ENCODE measurements around the gene ABCC5.

The ABCC5 gene

DNA sequence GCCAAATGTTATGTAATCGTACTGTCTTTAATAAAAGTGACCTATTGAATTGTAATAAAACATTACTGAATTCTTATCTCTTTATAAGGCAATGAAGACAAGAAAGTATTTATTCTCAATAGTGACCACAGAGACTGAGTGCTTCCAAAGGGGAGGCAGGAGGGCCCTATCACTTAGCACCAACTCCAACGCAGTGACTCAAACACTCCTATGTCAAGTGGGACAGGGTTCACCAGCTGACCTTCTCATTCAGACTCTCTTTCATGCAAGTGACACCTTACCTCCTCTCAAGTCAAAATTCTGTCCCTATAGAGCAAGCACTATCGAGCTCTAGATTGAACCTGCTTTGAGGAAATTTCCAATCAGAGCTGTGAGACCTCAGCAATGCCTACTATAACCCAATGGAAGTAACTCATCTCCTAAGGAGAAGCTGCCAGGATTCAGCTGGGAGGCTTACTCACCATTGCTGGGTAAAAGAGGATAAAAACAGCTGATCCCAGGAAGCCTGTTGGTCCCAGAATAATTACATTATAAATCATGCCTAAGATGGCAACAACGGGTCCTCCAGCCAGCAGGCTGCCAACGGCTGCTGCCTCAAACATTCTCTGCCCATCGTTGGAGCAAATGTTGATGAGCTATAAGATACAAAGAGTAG lies 35.6 kb downstream of the ABCC5 start:
- in situ Hi-C loops (cut with MboI; ENCODE audit: low sequenced_read_pairs): no loop called here

DNA sequence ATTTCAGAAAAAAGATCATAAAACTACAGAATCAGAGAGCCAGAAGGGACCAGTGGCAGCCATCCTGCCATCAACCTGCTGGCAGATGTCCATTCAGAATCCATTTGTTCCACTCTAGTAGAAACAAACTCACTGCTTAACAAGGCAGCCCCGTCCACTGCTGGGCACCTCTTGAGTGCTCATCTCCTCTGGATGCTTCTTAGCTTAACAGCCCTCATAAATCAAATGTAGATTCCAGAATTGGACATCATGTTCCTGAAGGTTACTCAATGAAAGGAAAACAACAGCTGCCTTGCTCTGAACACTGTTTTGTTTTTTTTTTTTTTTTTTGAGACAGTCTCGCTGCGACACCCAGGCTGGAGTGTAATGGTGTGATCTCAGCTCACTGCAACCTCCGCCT lies 37.3 kb downstream of the ABCC5 start:
- in situ Hi-C loops (cut with MboI; ENCODE audit: low sequenced_read_pairs): no loop called here

DNA sequence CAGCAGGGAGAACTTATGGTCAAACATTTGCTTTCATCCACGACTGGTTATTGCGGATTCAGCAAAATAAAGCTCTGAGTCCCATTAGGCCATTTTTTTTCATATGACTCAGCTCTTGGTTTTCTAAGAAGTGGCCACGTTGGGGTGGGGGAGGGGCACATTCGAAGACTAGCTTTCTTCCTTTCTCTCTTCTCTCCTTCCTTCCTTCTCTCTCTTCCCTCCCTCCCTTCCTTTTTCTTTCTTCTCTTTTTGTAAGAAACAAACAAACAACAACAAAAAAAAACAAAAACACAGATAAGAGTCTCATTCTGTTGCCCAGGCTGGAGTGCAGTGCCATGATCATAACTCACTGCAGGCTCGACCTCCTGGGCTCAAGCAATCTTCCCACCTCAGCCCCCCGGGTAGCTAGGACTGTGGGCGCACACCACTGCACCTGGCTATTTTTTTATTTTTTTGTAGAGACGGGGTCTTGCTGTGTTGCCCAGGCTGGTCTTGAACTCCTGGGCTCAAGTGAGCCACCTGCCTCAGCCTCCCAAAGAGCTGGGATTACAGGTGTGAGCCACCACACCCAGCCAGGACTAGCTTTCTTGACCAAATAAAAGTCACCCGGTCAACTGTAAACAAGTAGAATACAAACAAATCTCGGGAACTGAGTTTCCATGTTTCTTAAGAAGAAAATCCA lies 41.6 kb downstream of the ABCC5 start:
- in situ Hi-C loops (cut with MboI; ENCODE audit: low sequenced_read_pairs): no loop called here

GRCh38 chr3:183968666-183969245 lies 48.9 kb downstream of the ABCC5 start:
- in situ Hi-C loops (cut with MboI; ENCODE audit: low sequenced_read_pairs): no loop called here

DNA sequence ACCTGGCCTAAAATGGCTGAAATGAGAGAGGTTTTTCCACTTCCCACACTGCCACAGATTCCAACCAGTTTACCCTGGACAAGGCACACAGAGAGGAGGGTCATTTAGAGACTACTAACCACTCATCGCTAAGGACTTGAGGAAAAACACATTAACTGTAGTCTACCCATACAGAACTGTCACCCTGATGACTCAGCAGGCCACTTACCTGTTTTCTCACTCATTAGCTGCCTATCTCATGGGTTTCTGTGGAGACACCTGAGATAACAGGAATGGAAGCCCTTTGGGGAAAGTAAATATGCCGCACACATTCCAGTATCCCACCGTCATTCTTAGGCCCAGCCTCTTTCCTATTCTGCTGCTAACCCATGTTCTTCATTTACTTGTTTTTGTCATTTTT lies 50.0 kb downstream of the ABCC5 start:
- in situ Hi-C loops (cut with MboI; ENCODE audit: low sequenced_read_pairs): no loop called here

GRCh38 chr3:183966361-183966791 lies 51.3 kb downstream of the ABCC5 start:
- in situ Hi-C loops (cut with MboI; ENCODE audit: low sequenced_read_pairs): no loop called here

DNA sequence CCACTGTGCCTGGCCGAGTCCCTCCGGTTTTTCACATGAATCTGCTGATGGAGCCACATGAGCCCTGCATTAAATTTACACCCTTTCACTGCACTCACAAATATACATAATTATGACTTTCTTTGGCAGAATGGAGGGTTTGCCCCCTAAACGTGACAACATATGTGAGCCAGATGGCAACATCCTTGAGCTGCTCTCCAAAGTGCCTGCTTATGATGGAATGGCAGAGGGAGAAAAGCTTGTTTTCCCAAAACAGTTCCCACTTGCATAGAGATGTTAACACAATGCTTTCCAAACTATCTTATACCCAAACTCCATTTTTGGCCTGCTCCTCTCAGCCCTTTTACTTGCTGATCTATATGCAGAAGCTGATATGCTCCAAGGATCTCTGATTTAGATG lies 54.9 kb downstream of the ABCC5 start:
- in situ Hi-C loops (cut with MboI; ENCODE audit: low sequenced_read_pairs): no loop called here

DNA sequence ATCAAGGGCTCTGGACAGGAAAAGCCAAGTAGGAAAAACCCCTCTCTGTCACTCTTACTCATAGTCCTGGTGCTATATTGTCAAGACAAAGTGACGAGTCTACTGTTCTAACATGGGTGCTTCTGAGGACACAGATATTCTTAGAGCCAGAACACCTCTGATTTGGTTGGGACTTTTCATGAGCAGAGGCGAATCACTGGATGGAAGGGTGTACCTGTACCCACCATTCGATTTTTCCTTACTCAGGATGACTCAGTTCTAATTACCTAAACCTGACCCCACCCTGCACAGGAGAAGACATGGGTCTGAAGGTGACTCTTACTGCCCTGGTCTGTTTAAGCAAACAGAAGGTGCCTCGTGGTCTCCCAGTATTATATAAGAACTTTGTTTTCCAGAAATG lies 58.5 kb downstream of the ABCC5 start:
- in situ Hi-C loops (cut with MboI; ENCODE audit: low sequenced_read_pairs): no loop called here

- in situ Hi-C loops (cut with MboI; ENCODE audit: low sequenced_read_pairs): no loop called here
These were observed 58.9 kb downstream of the ABCC5 start for GRCh38 chr3:183958775-183959174.

DNA sequence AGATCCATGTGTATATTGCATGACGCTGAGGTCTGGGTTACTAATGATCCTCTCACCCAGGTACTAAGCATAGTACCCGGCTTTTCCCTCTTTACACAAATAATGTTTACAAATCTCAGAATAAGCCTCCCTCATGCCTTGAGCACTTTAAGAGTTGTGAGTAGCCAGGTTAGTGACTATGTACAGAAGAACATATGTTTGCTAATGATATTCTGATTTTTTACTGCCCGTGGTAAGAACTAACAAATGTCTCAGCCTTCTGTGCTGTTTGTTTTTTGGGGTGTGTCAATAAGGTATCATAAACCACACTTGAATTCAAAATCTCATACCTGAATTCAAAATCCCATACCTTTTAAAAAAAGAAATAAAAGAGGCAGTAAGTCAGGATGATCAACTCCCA lies 59.5 kb downstream of the ABCC5 start:
- in situ Hi-C loops (cut with MboI; ENCODE audit: low sequenced_read_pairs): no loop called here

- in situ Hi-C loops (cut with MboI; ENCODE audit: low sequenced_read_pairs): no loop called here
These were observed 62.8 kb downstream of the ABCC5 start for GRCh38 chr3:183954875-183955274.

DNA sequence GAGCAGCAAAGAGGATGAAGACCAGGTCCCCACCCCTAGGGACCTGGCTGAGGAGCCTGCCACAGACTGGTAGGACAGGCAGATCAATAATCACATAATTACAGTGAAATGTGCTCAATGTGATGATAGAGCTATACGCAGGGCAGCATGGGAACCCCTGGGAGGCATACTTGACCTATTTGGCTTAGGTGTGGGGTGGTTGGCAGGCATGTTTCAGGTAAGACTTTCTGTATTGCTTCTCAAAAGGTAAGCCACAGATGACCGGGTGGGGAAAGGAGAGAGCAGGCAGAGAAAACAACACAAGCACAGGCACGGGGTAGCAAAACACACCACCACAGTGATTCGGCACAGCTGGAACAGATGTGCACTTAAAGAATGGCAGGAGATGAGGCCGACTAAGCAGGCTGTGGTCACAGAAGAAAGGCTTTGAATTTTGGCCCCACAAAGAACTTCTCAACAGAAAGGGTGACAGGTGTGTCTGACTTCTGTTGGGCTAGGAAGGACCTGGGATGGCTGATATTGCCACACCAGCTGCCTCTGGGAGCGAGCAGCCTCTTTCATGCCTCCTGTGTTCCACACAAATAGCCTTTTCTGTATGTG lies 64.1 kb downstream of the ABCC5 start:
- in situ Hi-C loops (cut with MboI; ENCODE audit: low sequenced_read_pairs): no loop called here

- in situ Hi-C loops (cut with MboI; ENCODE audit: low sequenced_read_pairs): no loop called here
These were observed 66.2 kb downstream of the ABCC5 start for GRCh38 chr3:183951459-183951858.

DNA sequence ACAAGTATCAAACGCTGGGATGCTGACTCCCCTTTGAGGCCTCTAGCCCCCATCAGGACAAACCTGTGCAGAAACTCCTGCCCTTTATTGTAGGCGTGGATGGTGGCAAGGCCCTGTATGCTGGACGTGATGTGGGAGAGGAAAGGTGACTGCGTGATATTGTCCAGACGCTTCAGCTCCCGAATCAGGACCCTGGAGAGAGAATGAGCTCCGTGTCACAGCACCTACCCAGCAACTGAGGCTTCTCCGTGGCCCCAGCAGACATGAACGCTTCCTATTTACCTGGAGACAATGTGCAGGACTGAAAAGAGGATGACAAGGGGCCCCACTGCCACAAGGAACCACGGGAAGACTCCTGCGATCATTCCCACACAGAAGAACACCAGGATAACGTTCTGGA lies 68.0 kb downstream of the ABCC5 start:
- in situ Hi-C loops (cut with MboI; ENCODE audit: low sequenced_read_pairs): no loop called here

DNA sequence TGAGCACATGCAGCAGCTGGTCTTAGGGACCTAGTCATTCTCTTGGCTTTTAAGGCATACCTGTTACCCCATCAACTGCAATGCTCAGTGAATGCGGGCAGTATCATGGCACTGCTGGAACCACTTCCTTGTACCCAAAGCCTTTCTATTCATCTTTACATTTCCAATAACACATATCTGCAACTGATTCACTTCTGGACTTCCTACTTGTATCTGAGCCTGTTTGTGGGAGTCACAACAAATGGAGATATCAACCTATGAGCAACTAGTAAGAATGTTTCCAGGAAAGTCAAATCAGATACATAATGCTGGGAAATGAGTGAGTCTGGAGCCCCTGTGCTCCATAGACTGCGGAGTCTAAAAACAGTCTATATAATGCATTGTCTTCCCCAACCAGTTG lies 71.6 kb downstream of the ABCC5 start:
- in situ Hi-C loops (cut with MboI; ENCODE audit: low sequenced_read_pairs): no loop called here

DNA sequence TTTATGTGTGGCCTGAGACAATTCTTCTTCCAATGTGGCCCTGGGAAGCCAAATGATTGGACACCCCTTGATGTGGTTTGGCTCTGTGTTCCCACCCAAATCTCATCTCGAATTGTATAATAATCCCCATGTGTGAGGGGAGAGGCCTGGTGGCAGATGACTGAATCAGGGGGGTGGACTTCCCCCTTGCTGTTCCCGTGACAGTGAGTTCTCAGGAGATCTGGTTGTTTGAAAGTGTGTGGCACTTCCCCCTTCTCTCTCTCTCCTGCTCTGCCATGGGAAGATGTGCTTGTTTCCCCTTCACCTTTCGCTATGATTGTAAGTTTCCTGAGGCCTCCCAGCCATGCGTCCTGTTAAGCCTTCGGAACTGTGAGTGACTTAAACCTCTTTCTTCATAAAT lies 72.9 kb downstream of the ABCC5 start:
- in situ Hi-C loops (cut with MboI; ENCODE audit: low sequenced_read_pairs): no loop called here

DNA sequence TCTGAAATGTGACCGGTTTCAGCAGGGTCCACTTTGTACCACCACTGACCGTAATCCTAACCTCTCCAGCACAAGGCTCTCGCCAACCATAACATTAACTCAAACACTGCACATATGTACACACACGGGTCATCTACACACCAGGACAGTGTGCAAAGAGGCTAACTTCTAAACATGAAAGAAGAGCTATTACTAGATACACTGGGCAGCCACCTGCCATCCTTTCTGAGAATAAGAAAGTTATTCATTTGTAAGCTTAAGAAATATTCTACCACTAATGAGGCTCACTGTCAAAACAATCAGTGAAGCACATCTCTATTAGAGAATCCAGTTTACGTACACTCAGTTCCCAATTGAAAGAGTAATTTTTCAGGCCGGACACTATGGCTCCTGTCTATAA lies 73.9 kb downstream of the ABCC5 start:
- in situ Hi-C loops (cut with MboI; ENCODE audit: low sequenced_read_pairs): no loop called here

DNA sequence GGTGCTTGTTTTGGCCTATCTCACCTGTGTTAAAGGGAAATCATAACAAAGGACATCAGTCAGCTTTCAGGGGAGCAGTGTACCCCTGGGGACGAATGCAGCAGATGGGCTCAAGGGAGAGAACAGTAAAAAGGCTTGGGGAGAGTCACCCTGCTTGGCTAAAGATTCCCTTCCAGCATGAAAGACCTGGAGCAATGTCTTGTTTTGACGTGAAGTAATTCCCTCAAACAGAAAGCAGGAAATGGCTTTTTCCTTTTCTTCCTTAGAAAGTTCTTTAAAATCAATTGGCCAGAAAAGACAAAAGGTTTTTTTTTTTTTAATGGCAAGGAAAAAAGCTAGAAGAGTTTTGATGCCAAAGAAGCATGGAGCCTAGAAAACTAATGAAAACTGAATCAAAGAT lies 76.5 kb downstream of the ABCC5 start:
- in situ Hi-C loops (cut with MboI; ENCODE audit: low sequenced_read_pairs): no loop called here

DNA sequence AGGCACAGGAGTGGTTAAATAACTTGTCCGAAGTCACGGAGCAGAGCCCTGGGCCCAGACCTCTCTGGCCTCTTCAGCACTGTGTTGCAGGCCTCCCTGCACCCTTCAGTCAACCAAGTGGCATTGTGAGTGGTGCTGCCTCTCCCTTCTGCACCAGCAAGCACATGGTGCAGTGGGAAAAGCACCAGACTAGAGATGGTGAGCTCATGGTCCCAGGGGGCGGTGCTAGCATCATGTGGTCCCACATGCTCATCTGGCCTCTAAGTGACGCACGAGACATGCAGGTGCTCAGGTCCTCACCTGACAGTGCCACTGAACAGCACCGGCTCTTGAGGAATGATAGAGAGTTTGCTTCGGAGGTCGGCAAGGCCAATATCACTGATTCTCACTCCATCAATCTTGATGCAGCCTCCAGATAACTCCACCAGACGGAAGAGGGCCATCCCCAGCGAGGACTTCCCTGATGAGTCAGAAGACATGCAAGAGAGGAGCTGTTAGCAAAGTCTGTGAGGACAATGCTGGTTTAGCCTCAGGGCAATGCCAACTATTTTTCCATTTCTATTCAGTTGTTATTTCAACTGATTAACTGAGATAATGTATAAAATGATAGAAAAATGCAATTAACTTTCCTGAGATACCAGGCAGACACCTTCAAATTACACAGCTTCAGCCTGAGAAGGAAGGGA lies 79.9 kb downstream of the ABCC5 start:
- in situ Hi-C loops (cut with MboI; ENCODE audit: low sequenced_read_pairs): no loop called here

GRCh38 chr3:183933160-183933559 lies 84.5 kb downstream of the ABCC5 start:
- in situ Hi-C loops (cut with MboI; ENCODE audit: low sequenced_read_pairs): no loop called here

DNA sequence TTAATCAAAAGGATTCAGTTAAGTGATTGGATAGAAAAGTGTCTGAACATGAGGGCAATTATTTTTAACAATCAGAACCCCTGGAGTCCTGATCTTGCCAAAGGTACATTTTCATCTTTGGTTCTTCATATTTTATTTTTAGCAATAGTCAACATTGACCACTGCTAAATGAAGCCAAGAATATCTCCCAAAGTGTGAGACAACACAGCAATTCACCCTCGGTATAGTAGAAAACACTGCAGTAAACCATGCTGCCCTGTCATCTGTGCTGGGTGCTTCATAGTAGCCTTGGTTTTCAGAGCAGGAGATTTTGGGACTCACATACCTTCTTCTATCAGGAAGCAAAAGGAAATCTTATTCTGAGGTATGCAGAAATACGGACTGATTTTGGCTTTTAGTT lies 85.8 kb downstream of the ABCC5 start:
- in situ Hi-C loops (cut with MboI; ENCODE audit: low sequenced_read_pairs): no loop called here

- in situ Hi-C loops (cut with MboI; ENCODE audit: low sequenced_read_pairs): no loop called here
These were observed 87.6 kb downstream of the ABCC5 start for GRCh38 chr3:183930086-183930485.

Measured in hTERT RPE-1 (cell line).